GM21825 (cell line): Measurements from ENCODE around the gene EXOC6B.

Experiments
- ATAC-seq: cut with Tn5 transposase; IDR thresholded peaks from one replicate; pipeline ENCODE4 v1.9.1; 2021; ENCODE audit warnings: mild to moderate bottlenecking, moderate library complexity; ENCODE audit not compliant: unreplicated experiment

Gene EXOC6B

DNA sequence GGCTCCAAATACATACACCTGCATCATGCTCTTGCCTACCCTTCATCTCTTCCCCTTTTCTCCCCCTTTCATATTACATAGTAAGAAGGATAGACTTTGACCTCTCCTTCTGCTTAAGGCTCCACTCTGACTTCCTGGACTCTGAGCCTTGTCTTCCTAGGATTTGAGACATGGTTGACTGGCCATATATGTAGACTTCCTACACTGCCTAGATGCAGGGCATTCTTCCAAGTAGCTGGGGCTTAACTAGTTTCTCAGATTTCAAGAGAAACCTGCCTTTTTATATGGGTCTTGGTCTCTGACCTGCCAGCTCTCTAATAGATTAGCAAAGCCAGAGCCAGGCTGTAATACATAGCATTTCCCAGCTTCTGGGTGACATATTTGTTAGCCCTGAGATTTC lies 642.8 kb downstream of the EXOC6B start:
- ATAC-seq, result no peak

DNA sequence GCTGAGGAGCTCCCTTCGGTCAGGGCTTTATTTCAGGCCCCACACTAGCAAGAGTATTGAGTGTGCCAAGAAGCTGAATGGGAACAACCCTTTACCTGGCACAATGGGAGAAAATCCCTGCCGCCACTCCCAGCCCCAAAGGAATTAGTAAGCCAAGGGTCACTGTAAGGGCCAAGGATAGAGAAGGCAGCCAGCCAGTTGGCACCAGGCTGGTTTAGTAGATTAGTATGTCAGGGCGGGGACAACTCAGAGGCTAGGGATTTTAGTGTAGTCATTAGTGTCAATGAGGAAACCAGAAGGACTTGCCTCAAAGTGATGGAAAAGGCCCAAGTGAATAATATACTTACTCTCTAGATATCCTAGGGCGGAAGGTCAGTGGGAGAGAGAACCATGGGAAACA lies 643.3 kb downstream of the EXOC6B start:
- ATAC-seq, result no peak

DNA sequence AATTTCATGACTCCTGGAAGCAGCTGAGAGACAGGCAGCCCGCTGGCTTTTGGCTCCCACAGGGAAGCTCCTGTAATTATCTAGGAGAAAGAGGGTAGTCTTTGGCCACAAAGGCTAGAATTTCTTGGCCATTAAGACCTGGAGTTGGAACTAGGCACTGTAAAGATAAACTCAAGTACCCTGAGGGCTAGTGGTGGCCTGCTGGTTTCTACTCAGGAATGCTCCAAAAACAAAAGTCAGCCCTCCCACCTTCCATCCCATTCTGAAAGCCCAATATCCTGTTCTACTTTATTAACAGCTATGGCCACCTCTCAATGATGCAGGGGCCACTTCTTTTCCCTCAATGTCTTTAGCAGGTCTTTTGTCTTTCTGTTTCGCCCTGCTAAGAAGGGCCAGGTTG lies 644.2 kb downstream of the EXOC6B start:
- no peak for ATAC-seq

DNA sequence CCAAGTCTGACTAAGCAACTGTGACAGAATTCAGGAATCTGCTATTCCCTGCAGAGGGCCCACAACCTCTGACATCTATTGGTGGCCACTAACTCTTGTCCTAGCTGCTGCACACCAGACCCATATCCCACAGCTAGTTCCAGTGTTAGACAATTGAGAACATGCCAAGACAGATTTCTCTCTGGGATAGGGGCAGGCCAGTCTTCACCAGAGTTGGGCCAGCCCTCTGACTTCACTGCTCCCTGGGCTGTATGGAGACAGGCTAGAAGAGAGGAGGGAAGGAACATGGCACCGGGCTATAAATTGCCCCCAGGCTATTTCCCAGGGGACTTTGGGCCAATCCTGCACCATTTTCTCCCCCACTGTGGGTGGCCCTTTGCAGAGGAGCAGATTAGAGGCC lies 645.5 kb downstream of the EXOC6B start:
- ATAC-seq, result no peak

DNA sequence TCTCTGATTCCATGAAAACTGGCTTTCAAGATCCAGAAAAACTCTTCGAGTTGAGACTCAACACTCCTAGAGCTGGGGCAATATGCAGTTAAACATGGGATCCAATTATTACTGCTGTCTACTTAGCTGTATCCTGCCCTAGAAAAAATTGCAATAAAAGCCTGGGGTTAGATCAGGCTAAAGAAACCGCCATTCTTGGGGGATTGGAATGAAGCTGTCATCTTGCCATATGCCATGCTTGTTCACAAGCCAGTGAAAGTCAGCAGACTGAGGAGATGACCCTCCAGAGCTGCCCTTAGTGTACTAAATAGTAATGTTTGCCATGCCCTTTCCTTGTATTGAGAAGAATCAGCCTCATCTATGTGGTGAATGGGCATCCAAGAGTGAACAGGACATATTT lies 647.3 kb downstream of the EXOC6B start:
- ATAC-seq, result no peak

DNA sequence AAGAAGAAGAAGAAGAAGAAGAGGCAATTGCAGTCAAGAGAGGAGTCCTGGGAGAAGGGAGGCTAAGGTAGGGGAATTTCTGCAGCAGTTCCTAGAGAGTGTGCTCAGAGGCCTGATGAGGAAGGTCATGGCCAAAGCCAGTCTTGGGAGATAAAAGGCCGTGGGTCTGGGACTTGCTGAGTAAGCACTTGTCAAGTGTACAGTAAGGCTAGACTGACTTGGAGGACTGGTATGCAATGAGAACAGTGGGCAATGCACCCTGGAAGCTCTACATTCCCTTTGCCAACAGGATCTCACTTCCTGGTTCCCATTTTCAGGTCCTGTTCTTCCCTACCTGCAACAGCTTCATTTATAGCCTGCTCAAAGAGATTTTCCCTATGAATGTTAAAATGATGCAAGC lies 649.6 kb downstream of the EXOC6B start:
- ATAC-seq, result no peak

DNA sequence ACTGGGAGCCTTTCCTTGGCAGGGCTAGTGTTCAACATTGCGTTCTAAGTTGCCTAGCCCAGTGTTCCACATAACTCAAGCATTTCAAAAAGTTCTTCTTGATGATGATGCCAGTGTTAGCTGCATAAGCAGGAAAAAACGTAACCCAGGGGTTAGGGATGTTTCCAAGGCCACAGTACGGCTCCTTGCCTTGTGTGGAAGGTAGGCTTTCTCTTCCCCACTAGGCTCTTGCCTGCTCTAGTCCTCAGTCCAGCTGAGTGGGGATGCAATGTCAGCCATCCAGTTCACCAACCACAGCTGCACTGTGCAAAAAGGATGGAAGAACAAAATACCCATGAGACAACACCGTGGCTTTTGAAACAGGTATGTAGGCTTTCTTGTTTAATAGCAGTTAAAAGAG lies 650.2 kb downstream of the EXOC6B start:
- no peak for ATAC-seq

DNA sequence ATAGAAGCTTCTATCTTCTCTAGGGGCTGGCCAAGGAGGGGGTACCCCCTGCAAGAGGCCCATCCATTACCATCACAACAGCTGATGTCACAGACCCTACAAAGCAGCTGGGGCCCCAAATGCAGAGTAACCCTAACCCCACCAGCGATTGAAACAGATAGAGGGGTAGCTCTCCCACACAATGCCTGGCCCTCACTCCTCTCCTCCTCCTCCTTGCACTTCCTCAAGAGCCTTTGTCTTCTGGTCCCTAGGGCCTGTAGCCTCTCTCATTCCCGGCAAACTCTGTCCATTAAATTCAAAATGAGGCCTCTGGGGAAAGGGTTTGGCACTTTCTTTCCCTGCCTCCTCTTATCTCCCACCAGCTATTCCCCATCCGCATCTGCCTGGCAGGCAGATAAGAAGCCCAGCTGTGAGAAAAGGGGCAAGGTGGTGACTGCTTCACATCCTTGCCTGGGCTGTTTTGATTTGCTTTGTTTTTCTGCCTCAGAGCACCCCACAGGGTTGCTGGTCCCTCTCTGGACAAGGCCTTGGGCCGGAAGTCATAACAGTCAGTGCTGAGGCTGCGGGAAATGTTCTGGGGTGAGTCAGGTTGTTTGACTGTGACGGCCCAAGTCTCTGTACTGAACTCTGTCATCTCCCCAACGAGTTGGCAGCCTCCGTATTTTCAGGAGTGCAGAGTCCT lies 652.1 kb downstream of the EXOC6B start:
- ATAC-seq, result no peak

DNA sequence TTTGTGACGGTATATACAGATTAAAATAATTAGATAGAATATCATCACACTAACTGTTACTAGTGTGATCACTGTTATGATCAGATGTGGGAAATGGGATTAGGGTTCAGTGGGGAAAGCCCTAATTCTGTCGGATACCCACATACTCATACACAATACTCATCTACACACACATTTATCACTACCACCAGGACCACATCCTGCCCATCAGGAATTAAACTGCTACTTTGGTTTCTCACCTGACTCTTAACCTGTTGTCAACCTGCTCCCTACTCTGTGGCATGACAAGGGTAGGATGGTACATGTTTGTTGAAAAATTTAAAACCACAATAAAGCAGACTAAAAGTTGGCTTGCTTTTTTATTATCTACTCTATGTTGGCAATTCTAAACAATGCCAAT lies 653.4 kb downstream of the EXOC6B start:
- ATAC-seq, result no peak

DNA sequence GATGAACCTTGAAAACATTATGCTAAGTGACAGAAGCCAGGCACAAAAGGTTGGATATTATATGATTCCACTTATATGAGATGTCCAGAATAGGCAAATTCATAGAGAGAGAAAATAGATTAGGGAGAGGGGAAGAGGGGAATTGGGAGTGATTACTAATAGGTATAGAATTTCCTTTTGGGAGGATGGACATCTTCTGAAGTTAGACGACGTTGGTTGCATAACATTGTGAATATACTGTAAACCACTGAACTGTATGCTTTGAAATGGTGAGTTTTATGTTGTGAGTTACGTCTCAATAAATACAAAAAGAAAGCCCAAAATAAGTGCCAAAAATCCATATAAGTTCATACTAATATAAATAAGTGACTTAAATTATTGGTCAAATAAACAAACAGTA lies 659.6 kb downstream of the EXOC6B start:
- no peak for ATAC-seq

DNA sequence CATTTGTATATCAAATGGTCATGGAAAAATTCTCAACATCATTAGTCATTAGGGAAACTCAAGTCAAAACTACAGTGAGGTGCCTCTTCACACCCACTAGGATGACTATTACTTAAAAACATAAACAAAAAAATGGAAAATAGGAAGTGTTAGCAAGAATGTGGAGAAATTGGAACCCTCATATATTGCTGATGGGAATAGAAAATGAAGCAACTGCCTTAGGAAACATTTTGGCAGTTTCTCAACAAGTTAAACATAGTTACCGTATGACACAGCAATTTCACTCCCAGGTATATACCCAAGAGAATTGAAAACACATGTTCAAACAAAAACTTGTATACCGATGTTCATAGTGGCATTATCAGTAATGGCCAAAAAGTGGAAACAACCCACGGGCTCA lies 660.0 kb downstream of the EXOC6B start:
- ATAC-seq, result no peak

DNA sequence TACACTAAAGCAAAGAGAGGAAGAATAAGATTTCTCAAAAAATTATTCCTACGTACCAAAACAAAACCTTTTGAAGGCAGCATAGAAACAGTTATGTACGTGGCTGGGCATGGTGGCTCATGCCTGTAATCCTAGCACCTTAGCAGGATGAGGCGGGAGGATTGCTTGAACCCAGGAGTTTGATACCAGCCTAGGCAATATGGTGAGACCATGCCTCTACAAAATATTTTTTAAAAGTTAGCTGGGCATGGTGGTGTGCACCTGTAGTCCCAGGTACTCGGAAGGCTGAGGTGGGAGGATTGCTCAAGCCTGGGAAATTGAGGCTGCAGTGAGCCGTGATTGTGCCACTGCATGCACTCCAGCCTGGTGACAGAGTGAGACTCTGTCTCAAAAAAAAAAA lies 663.3 kb downstream of the EXOC6B start:
- ATAC-seq, result no peak

DNA sequence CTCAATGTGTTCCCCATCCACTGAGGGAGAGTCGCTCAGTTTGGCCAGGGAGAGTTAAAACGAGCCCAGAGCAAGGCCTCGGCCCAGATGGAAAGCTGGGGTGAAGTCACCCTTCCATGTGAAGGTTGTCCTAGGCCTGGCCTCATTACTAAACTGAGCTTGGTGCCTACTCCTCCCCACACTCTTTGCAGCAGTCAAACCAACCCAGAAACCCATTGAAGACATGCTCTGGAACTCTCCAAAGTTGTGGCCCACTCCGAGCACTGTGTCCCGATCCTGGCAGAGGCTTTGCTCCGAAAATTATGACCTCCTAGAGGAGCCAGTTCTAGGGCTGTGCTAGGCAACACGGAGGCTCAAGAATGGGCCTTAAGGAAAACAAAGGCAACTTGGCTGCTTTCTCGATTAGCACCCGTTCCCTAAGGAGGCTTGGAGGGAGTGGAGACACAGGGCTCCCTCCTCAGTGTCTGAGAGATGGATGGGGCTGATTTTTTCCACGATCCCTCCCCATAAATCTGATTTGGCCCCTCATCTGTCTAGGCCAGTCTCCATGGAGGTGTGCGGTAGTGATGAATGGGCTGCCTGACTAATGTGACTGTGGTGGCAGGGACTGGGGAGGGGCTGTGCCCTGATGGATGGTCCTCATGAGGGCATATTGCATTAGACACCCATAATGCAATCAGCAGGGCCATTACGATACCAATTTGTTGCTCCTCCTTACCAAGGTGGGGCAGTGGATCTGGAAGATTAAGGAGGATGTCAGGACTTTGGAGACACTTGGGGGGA lies 666.4 kb downstream of the EXOC6B start:
- ATAC-seq, result no peak

DNA sequence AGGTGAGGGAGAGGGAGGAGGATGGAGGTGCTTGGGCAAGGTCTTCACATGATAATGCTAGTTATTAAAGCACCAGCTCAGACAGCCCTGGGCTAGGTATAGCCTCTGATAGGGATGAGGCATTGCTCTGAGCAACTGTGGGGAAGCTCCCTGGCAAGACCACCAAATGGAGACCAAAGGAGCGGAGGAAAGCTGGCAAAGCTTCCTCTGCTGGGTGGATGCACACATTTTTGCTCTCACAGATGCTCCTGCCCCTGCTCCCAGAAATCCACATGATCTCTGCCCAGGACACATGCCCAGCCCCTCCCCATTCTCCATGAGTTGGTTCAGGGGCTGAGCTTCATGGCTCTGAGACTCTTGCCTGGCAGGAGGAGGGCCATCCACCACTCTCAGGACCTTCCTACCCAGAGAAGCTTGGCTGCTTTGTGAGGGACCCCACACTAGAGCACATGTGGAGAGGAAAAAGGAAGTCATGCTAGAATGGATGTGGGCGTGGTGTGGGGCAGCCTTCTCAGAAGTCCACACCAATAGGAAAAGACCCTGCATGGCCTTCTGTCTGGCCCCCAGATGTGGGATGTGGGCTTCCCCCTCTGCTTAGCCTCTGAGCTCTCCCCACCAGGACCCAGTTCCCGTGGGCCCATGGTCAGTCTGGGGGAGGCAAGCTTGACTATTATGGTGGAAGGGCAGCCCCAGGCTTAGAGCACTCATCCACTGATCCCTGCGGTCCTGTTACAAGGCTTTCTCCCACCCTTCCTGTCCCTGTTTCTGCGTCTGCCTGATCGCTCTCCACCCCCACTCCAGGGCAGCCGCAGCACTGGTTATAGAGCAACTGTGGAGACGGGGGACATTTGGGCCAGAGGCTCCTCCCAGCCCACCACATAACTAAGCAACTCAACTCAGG lies 667.7 kb downstream of the EXOC6B start:
- ATAC-seq, result no peak

DNA sequence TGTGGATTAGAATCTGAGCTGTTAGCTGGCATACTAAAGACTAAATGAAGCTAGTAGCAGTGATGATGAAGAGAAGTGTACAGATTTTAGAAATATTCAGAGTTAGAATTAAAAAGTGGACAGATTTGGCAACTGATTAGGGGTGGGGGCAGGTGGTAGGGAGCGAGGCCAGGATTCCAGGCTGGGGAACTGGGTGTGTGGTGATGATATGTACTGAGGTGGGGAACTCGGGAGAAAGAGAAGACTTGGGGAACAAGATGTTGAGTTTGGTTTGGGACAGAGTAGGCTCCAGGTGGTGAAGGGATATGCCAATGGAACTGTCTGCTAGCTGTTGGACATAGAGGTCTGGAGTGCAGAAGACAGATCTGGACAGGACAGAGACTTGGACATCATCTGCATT lies 669.0 kb downstream of the EXOC6B start:
- ATAC-seq, result no peak

DNA sequence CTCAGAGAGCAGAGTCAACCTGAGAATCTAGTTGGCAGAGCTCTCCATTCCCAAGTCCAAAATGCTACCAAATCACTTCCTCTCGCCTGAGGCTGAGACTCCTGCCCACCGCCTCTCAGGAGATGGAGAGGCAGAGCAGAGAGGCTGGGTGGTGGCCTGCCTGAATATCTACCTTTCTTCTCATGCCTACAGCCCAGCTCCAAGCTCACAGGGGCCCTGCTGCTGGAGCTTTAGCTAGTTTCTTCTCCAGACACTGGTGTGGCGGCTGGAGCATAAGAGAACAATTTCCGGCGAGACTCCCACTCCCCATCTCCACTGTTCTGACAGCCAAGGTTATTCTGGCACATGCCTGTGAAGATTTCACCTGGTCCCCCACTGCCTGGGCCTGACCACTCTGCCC lies 670.1 kb downstream of the EXOC6B start:
- ATAC-seq, result no peak

DNA sequence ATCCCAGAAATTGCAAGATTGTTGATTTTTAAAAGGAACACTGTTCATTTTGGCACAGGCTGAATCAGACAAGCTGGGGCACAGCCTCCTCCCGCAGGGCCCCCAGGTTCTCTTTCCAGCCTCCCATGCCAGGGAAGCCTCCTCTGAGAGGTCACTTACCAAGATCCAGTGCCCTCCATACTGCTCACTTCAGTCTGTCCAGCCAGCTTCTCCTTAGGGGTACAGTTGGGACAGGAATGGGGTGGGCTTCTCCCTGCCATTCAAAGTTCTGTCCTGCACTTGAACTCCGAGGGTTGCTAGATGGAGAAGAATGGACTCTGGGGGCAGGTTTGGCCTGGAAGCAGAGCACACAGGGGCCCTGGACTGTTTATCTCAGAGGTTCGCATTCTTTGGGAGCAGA lies 670.7 kb downstream of the EXOC6B start:
- ATAC-seq, result no peak

DNA sequence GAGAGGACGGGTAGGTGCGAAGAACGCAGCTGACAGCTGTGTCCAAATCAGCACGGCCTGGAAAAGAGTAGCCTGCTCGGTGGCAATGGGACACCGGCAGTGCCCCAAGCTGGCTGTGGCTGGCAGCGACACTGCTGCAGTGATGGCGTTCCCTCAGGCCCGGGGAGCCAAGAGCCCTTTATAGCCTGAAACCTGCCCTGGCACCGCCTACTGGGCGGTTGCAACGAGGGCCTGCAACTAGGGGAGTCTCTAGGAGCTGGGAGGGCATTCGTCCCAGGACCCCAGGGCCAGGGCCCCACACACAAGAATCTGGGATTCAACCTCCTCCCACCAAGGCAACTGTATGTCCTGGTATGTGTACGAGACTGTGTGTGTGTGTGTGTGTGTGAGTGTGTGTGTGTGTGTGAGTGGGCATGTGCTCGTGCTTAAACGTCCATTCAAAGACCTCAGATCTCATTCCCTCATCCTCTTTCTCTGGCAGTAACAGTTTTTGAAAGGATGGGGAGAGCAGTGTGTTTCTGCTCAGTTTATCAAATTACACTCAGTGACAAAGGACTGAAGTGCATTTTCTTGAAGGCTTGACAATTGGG lies 671.4 kb downstream of the EXOC6B start:
- no peak for ATAC-seq

DNA sequence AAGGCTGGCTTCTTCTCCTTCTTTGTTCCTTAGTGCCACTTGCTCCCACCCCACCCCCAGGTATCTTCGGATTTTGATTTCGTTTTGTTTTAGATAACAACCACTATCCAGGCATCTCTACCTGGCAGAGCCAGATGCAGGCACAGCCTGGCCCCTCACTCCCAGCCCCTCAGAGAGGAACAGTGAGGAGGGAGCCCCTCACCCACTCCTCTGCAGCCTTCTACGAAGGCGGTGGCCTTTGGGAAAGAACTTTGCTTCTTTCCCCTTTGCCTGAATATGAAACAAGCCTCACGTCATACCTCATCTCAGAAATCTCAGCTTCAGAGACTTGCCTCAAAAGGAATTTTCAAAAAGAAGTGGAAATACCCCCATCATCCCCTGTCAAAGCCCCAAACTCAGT lies 671.9 kb downstream of the EXOC6B start:
- ATAC-seq, result no peak

DNA sequence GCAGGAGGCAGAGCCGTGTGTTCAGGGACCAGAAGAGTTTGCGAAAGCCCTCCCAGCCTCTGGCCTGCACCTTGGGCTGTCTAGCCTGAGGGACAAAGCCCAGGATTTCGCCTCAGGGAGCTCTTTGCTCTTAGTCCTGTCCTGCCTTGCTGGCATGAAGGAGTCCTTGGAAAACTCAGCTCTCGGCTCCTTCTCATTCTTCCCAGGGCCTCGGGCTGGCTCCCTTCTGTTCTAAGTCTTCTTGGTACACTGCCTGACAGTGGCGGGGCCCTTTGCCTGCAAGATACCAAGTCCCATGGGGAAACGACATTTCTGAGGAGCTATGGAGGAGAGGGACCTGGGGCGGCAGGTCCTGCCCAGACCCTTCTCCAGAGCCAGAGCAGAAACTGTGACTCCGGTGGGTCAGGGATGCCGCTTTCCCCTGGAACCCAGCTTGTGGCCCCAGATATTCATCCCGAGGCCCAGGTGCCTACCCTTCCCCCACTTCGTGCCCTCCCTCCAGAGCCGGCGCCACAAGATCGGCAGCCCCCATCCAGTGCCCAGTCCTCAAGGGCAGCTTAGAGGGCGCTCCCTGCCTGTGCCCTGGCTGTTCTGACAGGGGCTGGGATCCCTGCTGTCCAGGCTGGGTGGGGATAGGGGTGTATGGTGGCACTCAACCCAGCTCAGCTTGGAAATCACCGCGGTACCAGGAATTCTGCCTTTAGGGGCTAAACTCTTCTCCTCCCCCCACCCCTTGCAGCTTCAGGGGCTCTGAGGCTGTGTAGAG lies 672.6 kb downstream of the EXOC6B start:
- ATAC-seq, result no peak
